ENCODE measurements around the gene ACOT6.
"Not testable (repeated sequence)": the region's sequence is repeated elsewhere in the genome, so short reads cannot be mapped to it uniquely, and the experiment has no call there.

Gene ACOT6

GRCh38 chr14:73576391-73576790 lies 35.9 kb upstream of the ACOT6 start:
- H3K27ac ChIP-seq: no peak overlapping the region
- TF ChIP-seq CTCF (conservative IDR thresholded peaks at IDR 0.05): no peak
- no peak for TF ChIP-seq ZFX (IDR thresholded peaks at IDR 0.05)

GRCh38 chr14:73577214-73577613 lies 35.1 kb upstream of the ACOT6 start:
- not testable (repeated sequence) for H3K27ac ChIP-seq

- not testable (repeated sequence) for H3K27ac ChIP-seq
Observed at GRCh38 chr14:73582102-73582979, 30.0 kb upstream of the ACOT6 start.

- no peak overlapping the region for H3K27ac ChIP-seq
- TF ChIP-seq CTCF (conservative IDR thresholded peaks at IDR 0.05) (no peak), ZFX (IDR thresholded peaks at IDR 0.05) (no peak)
Observed at GRCh38 chr14:73588695-73589094, 23.6 kb upstream of the ACOT6 start.

GRCh38 chr14:73589116-73589515 lies 23.2 kb upstream of the ACOT6 start:
- TF ChIP-seq ZFX (IDR thresholded peaks at IDR 0.05): no peak
- TF ChIP-seq CTCF (conservative IDR thresholded peaks at IDR 0.05): no peak

GRCh38 chr14:73590673-73591004 lies 21.7 kb upstream of the ACOT6 start:
- H3K27ac ChIP-seq: not testable (repeated sequence)

More at GRCh38 chr14:73589116-73589515, 23.2 kb upstream of the ACOT6 start:
- H3K27ac ChIP-seq: no peak overlapping the region

GRCh38 chr14:73591690-73592449 lies 20.4 kb upstream of the ACOT6 start, which contains the start of gene ACOT4:
Gene ACOT4 (plus strand): TSS chr14:73591873. CDS start chr14:73591960, 87 bp downstream.
- TF ChIP-seq CTCF (conservative IDR thresholded peaks at IDR 0.05): no peak
- no peak within 1 kb of the TSS for H3K27ac ChIP-seq

GRCh38 chr14:73594491-73594890 lies 17.8 kb upstream of the ACOT6 start:
- no peak for TF ChIP-seq ZFX (IDR thresholded peaks at IDR 0.05)
- no peak for TF ChIP-seq CTCF (conservative IDR thresholded peaks at IDR 0.05)
- H3K27ac ChIP-seq: no peak overlapping the region

- no peak for TF ChIP-seq CTCF (conservative IDR thresholded peaks at IDR 0.05)
- TF ChIP-seq ZFX (IDR thresholded peaks at IDR 0.05): no peak
- H3K27ac ChIP-seq: no peak overlapping the region
Observed at GRCh38 chr14:73599499-73599898, 12.8 kb upstream of the ACOT6 start.

All from C4-2B (cell line).